ENCODE measurements around the gene PRDM8.

- no peak for TF ChIP-seq POLR2A (IDR thresholded peaks at IDR 0.05; ENCODE audit: low read depth, low read length)
- TF ChIP-seq TAF1 (IDR thresholded peaks at IDR 0.05; ENCODE audit: borderline replicate concordance, low read depth, low read length): no peak
These were observed 12.0 kb downstream of the PRDM8 start for GRCh38 chr4:80209340-80209701.
